Skeletal muscle tissue (tissue), 4 donors: ENCODE measurements around the gene BCAS3. TPM values are rescaled to one million over a fixed set of nuclear protein-coding genes. Genes with fewer than 3 reads are reported as not detected.

ENCODE experiments used
- H3K27ac ChIP-seq: one replicate; pipeline ENCODE4 v1.7.0; 2013; ENCODE audit warnings: mild to moderate bottlenecking, low read depth, low read length, inconsistent platforms
- H3K27me3 ChIP-seq, 3 donors: one replicate each; pipeline ENCODE4 v1.7.0; 2013; ENCODE audit warnings: low read length in 3 of 3; ENCODE audit not compliant: control insufficient read depth in 3 of 3, insufficient read depth in 3 of 3
- H3K36me3 ChIP-seq, 3 donors: one replicate each; pipeline ENCODE4 v1.7.0; 2013; ENCODE audit warnings: low read length in 3 of 3; ENCODE audit not compliant: control insufficient read depth in 3 of 3, insufficient read depth in 3 of 3
- H3K4me1 ChIP-seq, 3 donors: one replicate each; pipeline ENCODE4 v1.7.0; 2013; ENCODE audit warnings: low read length in 3 of 3, mild to moderate bottlenecking in 3 of 3; ENCODE audit not compliant: control insufficient read depth in 3 of 3, insufficient read depth in 3 of 3
- H3K4me3 ChIP-seq, 3 donors: one replicate each; pipeline ENCODE4 v1.7.0; 2013; ENCODE audit warnings: low read length in 3 of 3
- H3K9ac ChIP-seq, 3 donors: one replicate each; pipeline ENCODE4 v1.7.0; 2013; ENCODE audit warnings: low read length in 3 of 3, mild to moderate bottlenecking in 3 of 3, moderate library complexity in 2 of 3, low read depth in 1 of 3
- H3K9me3 ChIP-seq, 3 donors: one replicate each; pipeline ENCODE4 v1.7.0; 2013; ENCODE audit warnings: low read length in 3 of 3; ENCODE audit not compliant: control insufficient read depth in 3 of 3
- total RNA-seq: library from RNA; depleted of rRNA; stranded (reverse); fragments of >200 nt; gene quantifications from one replicate; pipeline ENCODE4 v1.2.3, GENCODE V29; 2014
- donor health status: Osteomylitis.

Gene BCAS3
- total RNA-seq, 1 donor from 2014 or later: 25.1 TPM

- H3K9me3 ChIP-seq: no peaks in the 10 kb centered on the region
- H3K27ac ChIP-seq: no peak overlapping the region
- H3K9ac ChIP-seq: no peak overlapping the region
- peaks cover 0 to under 1% (median 0%) of the 10 kb centered on the region in 3 donors for H3K4me1 ChIP-seq
- no peaks in the 10 kb centered on the region for H3K27me3 ChIP-seq
- no peak overlapping the region for H3K4me3 ChIP-seq
- no peaks in the 10 kb centered on the region for H3K36me3 ChIP-seq
Observed at GRCh38 chr17:61174310-61174709, 496.7 kb downstream of the BCAS3 start.

- Histone ChIP-seq H3K36me3 (no peaks in the 10 kb centered on the region), H3K9ac (no peak overlapping the region), H3K9me3 (no peaks in the 10 kb centered on the region), H3K27ac (no peak overlapping the region), H3K4me1 (peaks cover 0 to 4% (median 0%) of the 10 kb centered on the region in 3 donors), H3K4me3 (no peak overlapping the region), H3K27me3 (no peaks in the 10 kb centered on the region)
Observed at GRCh38 chr17:61175298-61176142, 497.9 kb downstream of the BCAS3 start.

- no peak overlapping the region for H3K4me3 ChIP-seq
- H3K27me3 ChIP-seq: no peaks in the 10 kb centered on the region
- peaks cover 0 to 4% (median 0%) of the 10 kb centered on the region in 3 donors for H3K4me1 ChIP-seq
- no peaks in the 10 kb centered on the region for H3K36me3 ChIP-seq
- no peak overlapping the region for H3K9ac ChIP-seq
- no peak overlapping the region for H3K27ac ChIP-seq
- H3K9me3 ChIP-seq: no peaks in the 10 kb centered on the region
Observed at GRCh38 chr17:61177351-61177750, 499.7 kb downstream of the BCAS3 start.

GRCh38 chr17:61178284-61178683, 500.6 kb downstream of the BCAS3 start:
- H3K27ac ChIP-seq: no peak overlapping the region
- no peaks in the 10 kb centered on the region for H3K36me3 ChIP-seq
- no peak overlapping the region for H3K4me3 ChIP-seq
- H3K9ac ChIP-seq: no peak overlapping the region
- peaks cover 0 to 4% (median 0%) of the 10 kb centered on the region in 3 donors for H3K4me1 ChIP-seq
- H3K27me3 ChIP-seq: no peaks in the 10 kb centered on the region
- H3K9me3 ChIP-seq: no peaks in the 10 kb centered on the region

GRCh38 chr17:61179380-61179806, 501.7 kb downstream of the BCAS3 start:
- no peaks in the 10 kb centered on the region for H3K9me3 ChIP-seq
- no peaks in the 10 kb centered on the region for H3K36me3 ChIP-seq
- no peak overlapping the region for H3K27ac ChIP-seq
- peaks cover 0 to 4% (median 0%) of the 10 kb centered on the region in 3 donors for H3K4me1 ChIP-seq
- no peak overlapping the region for H3K9ac ChIP-seq
- no peaks in the 10 kb centered on the region for H3K27me3 ChIP-seq
- H3K4me3 ChIP-seq: no peak overlapping the region

- H3K9me3 ChIP-seq: no peaks in the 10 kb centered on the region
- H3K9ac ChIP-seq: no peak overlapping the region
- no peak overlapping the region for H3K27ac ChIP-seq
- H3K27me3 ChIP-seq: no peaks in the 10 kb centered on the region
- H3K36me3 ChIP-seq: no peaks in the 10 kb centered on the region
- peaks cover 0 to 4% (median 0%) of the 10 kb centered on the region in 3 donors for H3K4me1 ChIP-seq
- H3K4me3 ChIP-seq: no peak overlapping the region
Observed at GRCh38 chr17:61183793-61184192, 506.1 kb downstream of the BCAS3 start.

- H3K27me3 ChIP-seq: no peaks in the 10 kb centered on the region
- H3K36me3 ChIP-seq: no peaks in the 10 kb centered on the region
- no peak overlapping the region for H3K27ac ChIP-seq
- no peak overlapping the region for H3K9ac ChIP-seq
- no peaks in the 10 kb centered on the region for H3K4me1 ChIP-seq
- H3K4me3 ChIP-seq: no peak overlapping the region
- H3K9me3 ChIP-seq: no peaks in the 10 kb centered on the region
Observed at GRCh38 chr17:61185385-61185784, 507.7 kb downstream of the BCAS3 start.

- H3K27ac ChIP-seq: no peak overlapping the region
- H3K4me1 ChIP-seq: no peaks in the 10 kb centered on the region
- H3K36me3 ChIP-seq: no peaks in the 10 kb centered on the region
- no peak overlapping the region for H3K4me3 ChIP-seq
- H3K27me3 ChIP-seq: no peaks in the 10 kb centered on the region
- no peak overlapping the region for H3K9ac ChIP-seq
- H3K9me3 ChIP-seq: no peaks in the 10 kb centered on the region
Observed at GRCh38 chr17:61187038-61187437, 509.4 kb downstream of the BCAS3 start.

GRCh38 chr17:61188081-61188480, 510.4 kb downstream of the BCAS3 start:
- Histone ChIP-seq H3K27ac (no peak overlapping the region), H3K4me1 (no peaks in the 10 kb centered on the region), H3K4me3 (no peak overlapping the region), H3K27me3 (no peaks in the 10 kb centered on the region), H3K9me3 (no peaks in the 10 kb centered on the region), H3K9ac (no peak overlapping the region), H3K36me3 (no peaks in the 10 kb centered on the region)

- Histone ChIP-seq H3K4me1 (no peaks in the 10 kb centered on the region), H3K9me3 (no peaks in the 10 kb centered on the region), H3K4me3 (no peak overlapping the region), H3K27ac (no peak overlapping the region), H3K27me3 (no peaks in the 10 kb centered on the region), H3K9ac (no peak overlapping the region), H3K36me3 (no peaks in the 10 kb centered on the region)
Observed at GRCh38 chr17:61189968-61190367, 512.3 kb downstream of the BCAS3 start.
